ENCODE measurements around the gene SETBP1. TPM values are rescaled to one million over a fixed set of nuclear protein-coding genes. Genes with fewer than 3 reads are reported as not detected.

The SETBP1 gene
- total and polyA plus RNA-seq, 9 of the 15 experiments (the other 6 are each of a cell fraction or from before 2014, with no cell fraction given): under 0.01 to 0.13 (median 0.04) TPM

DNA sequence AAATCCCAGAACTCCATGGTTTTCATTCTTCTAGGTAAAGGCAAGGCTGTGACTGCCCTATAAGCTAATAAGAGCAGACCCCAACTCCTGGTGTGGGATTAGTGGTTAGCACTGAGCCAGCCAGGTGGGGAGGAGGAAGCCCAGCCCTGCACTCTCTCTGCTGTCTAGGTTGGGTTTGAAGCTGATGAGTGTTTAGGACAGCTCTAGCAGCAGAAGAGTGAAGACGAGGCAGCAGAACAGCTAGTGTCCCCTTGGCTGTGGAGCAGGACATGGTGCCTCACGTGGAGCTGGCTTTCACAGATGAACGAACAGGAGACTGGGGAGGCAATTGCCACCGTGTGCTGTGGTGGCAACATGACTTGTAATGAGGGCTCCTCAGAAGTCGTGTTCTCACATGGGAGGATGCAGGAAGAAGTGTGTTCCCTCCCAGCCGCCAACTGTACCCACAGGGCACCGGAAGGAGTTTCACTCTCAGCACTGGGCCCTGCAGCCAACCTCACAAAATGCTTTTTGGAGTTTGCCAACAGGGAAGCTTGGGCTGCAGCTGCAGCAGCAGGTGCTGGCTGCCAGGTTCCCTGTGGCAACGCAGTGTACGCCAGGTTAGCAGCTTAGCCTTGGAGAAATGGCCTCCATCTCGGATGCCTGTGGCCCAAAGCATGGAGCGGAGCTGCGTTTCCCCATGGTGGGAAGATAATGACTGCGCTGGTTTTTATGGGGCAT, 328.2 kb downstream of the SETBP1 start (continued):
- TF ChIP-seq, protein P1, sequence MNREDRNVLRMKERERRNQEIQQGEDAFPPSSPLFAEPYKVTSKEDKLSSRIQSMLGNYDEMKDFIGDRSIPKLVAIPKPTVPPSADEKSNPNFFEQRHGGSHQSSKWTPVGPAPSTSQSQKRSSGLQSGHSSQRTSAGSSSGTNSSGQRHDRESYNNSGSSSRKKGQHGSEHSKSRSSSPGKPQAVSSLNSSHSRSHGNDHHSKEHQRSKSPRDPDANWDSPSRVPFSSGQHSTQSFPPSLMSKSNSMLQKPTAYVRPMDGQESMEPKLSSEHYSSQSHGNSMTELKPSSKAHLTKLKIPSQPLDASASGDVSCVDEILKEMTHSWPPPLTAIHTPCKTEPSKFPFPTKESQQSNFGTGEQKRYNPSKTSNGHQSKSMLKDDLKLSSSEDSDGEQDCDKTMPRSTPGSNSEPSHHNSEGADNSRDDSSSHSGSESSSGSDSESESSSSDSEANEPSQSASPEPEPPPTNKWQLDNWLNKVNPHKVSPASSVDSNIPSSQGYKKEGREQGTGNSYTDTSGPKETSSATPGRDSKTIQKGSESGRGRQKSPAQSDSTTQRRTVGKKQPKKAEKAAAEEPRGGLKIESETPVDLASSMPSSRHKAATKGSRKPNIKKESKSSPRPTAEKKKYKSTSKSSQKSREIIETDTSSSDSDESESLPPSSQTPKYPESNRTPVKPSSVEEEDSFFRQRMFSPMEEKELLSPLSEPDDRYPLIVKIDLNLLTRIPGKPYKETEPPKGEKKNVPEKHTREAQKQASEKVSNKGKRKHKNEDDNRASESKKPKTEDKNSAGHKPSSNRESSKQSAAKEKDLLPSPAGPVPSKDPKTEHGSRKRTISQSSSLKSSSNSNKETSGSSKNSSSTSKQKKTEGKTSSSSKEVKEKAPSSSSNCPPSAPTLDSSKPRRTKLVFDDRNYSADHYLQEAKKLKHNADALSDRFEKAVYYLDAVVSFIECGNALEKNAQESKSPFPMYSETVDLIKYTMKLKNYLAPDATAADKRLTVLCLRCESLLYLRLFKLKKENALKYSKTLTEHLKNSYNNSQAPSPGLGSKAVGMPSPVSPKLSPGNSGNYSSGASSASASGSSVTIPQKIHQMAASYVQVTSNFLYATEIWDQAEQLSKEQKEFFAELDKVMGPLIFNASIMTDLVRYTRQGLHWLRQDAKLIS (CRISPR knock-in tag; IDR thresholded peaks at IDR 0.05): no peak
- TF ChIP-seq PHB2 (IDR thresholded peaks at IDR 0.05; ENCODE audit: low read depth) (no peak), ZNF3 (CRISPR knock-in tag; IDR thresholded peaks at IDR 0.05) (no peak), SNAPC5 (CRISPR knock-in tag; IDR thresholded peaks at IDR 0.05) (no peak), ZNF76 (CRISPR knock-in tag; IDR thresholded peaks at IDR 0.05; ENCODE audit: borderline replicate concordance) (no peak), SLC30A9 (CRISPR knock-in tag; IDR thresholded peaks at IDR 0.05) (no peak), NFE2L1 (tag; IDR thresholded peaks at IDR 0.05; ENCODE audit: borderline replicate concordance, low read depth) (no peak)
